K562 (cell line): ENCODE data around the gene CCDC82. TPM values are rescaled to one million over a fixed set of nuclear protein-coding genes. Genes with fewer than 3 reads are reported as not detected.
A peak's percentile ranks its signal among the peaks of the same experiment; 100 is the strongest.

ENCODE experiments used
- ARID1B ChIP-seq: fragments of 450-650 bp; IDR thresholded peaks from 2 replicates; pipeline ENCODE4 v1.6.1; 2016; ENCODE audit warnings: antibody characterized with exemption, mild to moderate bottlenecking, inconsistent platforms
- ARID3A ChIP-seq: IDR thresholded peaks from 2 replicates; pipeline ENCODE4 v1.6.1; 2012; ENCODE audit warnings: low read depth, low read length, improper control_type of control experiment, borderline replicate concordance
- ATF2 ChIP-seq: sonication (generic); formaldehyde crosslinking; IDR thresholded peaks from 2 replicates; pipeline ENCODE4 v1.8.1; 2022; ENCODE audit warnings: missing genetic modification reagents
- ATF3 ChIP-seq, 2 experiments: fragments of 450-650 bp in 1 of 2; sonication (generic) in 1 of 2; formaldehyde crosslinking in 1 of 2; IDR thresholded peaks in 1 of 2; conservative IDR thresholded peaks in 1 of 2; 2 replicates each; pipeline versions ENCODE4 v1.6.1 to v1.8.1; 2016 to 2023; ENCODE audit warnings: mild to moderate bottlenecking in 2 of 2, moderate library complexity in 2 of 2, inconsistent platforms in 1 of 2, missing genetic modification reagents in 1 of 2
- BHLHE40 ChIP-seq: IDR thresholded peaks from 2 replicates; pipeline ENCODE4 v1.6.1; 2011; ENCODE audit warnings: low read length, improper control_type of control experiment
- CBFA2T3 ChIP-seq: fragments of 450-650 bp; IDR thresholded peaks from 2 replicates; pipeline ENCODE4 v1.6.1; 2017
- DPF2 ChIP-seq: fragments of 450-650 bp; IDR thresholded peaks from 2 replicates; pipeline ENCODE4 v1.6.1; 2016
- E2F8 ChIP-seq: fragments of 450-650 bp; IDR thresholded peaks from 2 replicates; pipeline ENCODE4 v1.7.1; 2018; ENCODE audit warnings: mild to moderate bottlenecking, low read depth; ENCODE audit not compliant: partially characterized antibody
- HMBOX1 ChIP-seq: sonication (generic); IDR thresholded peaks from 2 replicates; pipeline ENCODE4 v1.6.1; 2016
- JUN ChIP-seq, 2 experiments: sonication (generic) in 1 of 2; formaldehyde crosslinking in 1 of 2; IDR thresholded peaks; 2 replicates each; pipeline versions ENCODE4 v1.6.1 to v1.8.0; 2012 to 2022; ENCODE audit warnings: borderline replicate concordance in 2 of 2, mild to moderate bottlenecking in 2 of 2, improper control_type of control experiment in 1 of 2, low read depth in 1 of 2, low read length in 1 of 2, missing genetic modification reagents in 1 of 2
- MAFK ChIP-seq: IDR thresholded peaks from 2 replicates; pipeline ENCODE4 v1.6.1; 2011; ENCODE audit warnings: low read length, improper control_type of control experiment
- MAZ ChIP-seq, 2 experiments: fragments of 450-650 bp in 1 of 2; sonication (generic) in 1 of 2; formaldehyde crosslinking; IDR thresholded peaks in 1 of 2; conservative IDR thresholded peaks in 1 of 2; 2 replicates each; pipeline versions ENCODE4 v1.4.0 to v1.5.0; 2020; ENCODE audit warnings: mild to moderate bottlenecking in 1 of 2, missing genetic modification reagents in 1 of 2
- NR3C1 ChIP-seq: sonication (generic); formaldehyde crosslinking; IDR thresholded peaks from 2 replicates; pipeline ENCODE4 v1.8.1; 2022; ENCODE audit warnings: missing genetic modification reagents
- POLR2AphosphoS2 ChIP-seq: IDR thresholded peaks from 2 replicates; pipeline ENCODE4 v1.6.1; 2012; ENCODE audit warnings: low read length, improper control_type of control experiment
- RBM17 ChIP-seq: fragments of 200-400 bp; formaldehyde crosslinking; IDR thresholded peaks from 2 replicates; pipeline ENCODE4 v1.6.1; 2017; ENCODE audit warnings: low read depth, mild to moderate bottlenecking, low read length, borderline replicate concordance
- SMARCA4 ChIP-seq: fragments of 450-650 bp; IDR thresholded peaks from 2 replicates; pipeline ENCODE4 v1.6.1; 2016
- SMARCE1 ChIP-seq: fragments of 450-650 bp; IDR thresholded peaks from 2 replicates; pipeline ENCODE4 v1.7.1; 2016; ENCODE audit warnings: mild to moderate bottlenecking
- ZNF197 ChIP-seq: fragments of 200-800 bp; sonication (Bioruptor generic); IDR thresholded peaks from 2 replicates; pipeline ENCODE4 v1.6.1; 2016; ENCODE audit warnings: low read depth, missing genetic modification characterization, missing compliant biosample characterization
- ZNF384 ChIP-seq: IDR thresholded peaks from 2 replicates; pipeline ENCODE4 v1.6.1; 2012; ENCODE audit warnings: low read depth, low read length, improper control_type of control experiment
- ZNF699 ChIP-seq: fragments of 250-450 bp; sonication (Bioruptor Pico); IDR thresholded peaks from 2 replicates; pipeline ENCODE4 v1.8.0; 2021; ENCODE audit warnings: mild to moderate bottlenecking, moderate library complexity; ENCODE audit not compliant: insufficient replicate concordance
- polyA plus RNA-seq, 8 experiments: library from polyadenylated mRNA; depleted of rRNA in 4 of 8; stranded (reverse) in 5 of 8; unstranded in 3 of 8; fragments of >200 nt; fragmentation: Nextera tagmentation in 2 of 8; fragmentation: Illumina TruSeq in 1 of 8; extraction: Ambion mirVana in 2 of 8; extraction: Trizol in 1 of 8; gene quantifications; 2 replicates each; pipeline versions ENCODE4 v1.2.1 to v1.2.3, GENCODE V29; 2011 to 2014; ENCODE audit warnings: inconsistent platforms in 1 of 8, missing spikeins in 1 of 8
- total RNA-seq, 7 experiments: library from RNA; depleted of rRNA in 6 of 7; stranded (reverse); fragments of >200 nt in 6 of 7; fragmentation: Illumina TruSeq in 2 of 7; extraction: Trizol in 2 of 7; gene quantifications; 2 replicates each; pipeline versions ENCODE4 v1.2.1 to v1.2.3, GENCODE V29; 2011 to 2021; ENCODE audit warnings: low replicate concordance in 1 of 7

The CCDC82 gene
- total and polyA plus RNA-seq, 9 of the 15 experiments (the other 6 are each of a cell fraction or from before 2014, with no cell fraction given): 12.5 to 51.3 (median 24.5) TPM

GRCh38 chr11:96303064-96303463, 86.6 kb downstream of the CCDC82 start (continued):
- no peak for TF ChIP-seq E2F8
- TF ChIP-seq MAZ (CRISPR knock-in tag; conservative IDR thresholded peaks at IDR 0.05 in 1 of 2, IDR thresholded peaks at IDR 0.05 in 1 of 2): 0 out of 4 replicates have a peak, but pooled peaks of 1 of the 2 experiments have one; percentile 1
- TF ChIP-seq ATF2 (CRISPR knock-in tag): no peak
- TF ChIP-seq ZNF699: no peak
- peak; percentile 60; the same call in 1 of the 2 replicates for TF ChIP-seq BHLHE40
- TF ChIP-seq ZNF384: 0 out of 2 replicates have a peak, but pooled peaks have one; percentile 21
- TF ChIP-seq SMARCE1: peak; percentile 60; the same call in 1 of the 2 replicates
- TF ChIP-seq ARID1B: peak; percentile 63
- TF ChIP-seq HMBOX1: no peak
- no peak for TF ChIP-seq ZNF197 (CRISPR knock-in tag)
- TF ChIP-seq ATF3 (IDR thresholded peaks at IDR 0.05): peak; percentile 70
- TF ChIP-seq ATF3 (CRISPR knock-in tag; conservative IDR thresholded peaks at IDR 0.05): no peak
- peak; percentile 65 for TF ChIP-seq JUN (IDR thresholded peaks at IDR 0.05; ENCODE audit: borderline replicate concordance, low read depth, low read length)
- no peak for TF ChIP-seq JUN (CRISPR knock-in tag; IDR thresholded peaks at IDR 0.05; ENCODE audit: borderline replicate concordance)
- TF ChIP-seq ARID3A: 0 out of 2 replicates have a peak, but pooled peaks have one; percentile 21
- peak; percentile 71 for TF ChIP-seq DPF2
- no peak for TF ChIP-seq RBM17
- TF ChIP-seq MAFK: no peak
- TF ChIP-seq SMARCA4: peak; percentile 60
- TF ChIP-seq POLR2AphosphoS2: no peak
- TF ChIP-seq NR3C1 (CRISPR knock-in tag): no peak
- 0 out of 2 replicates have a peak, but pooled peaks have one; percentile 5 for TF ChIP-seq CBFA2T3
